GM13977 (cell line): ENCODE measurements around the gene EIF4EBP2.

Experiments used
- DNase-seq: peaks from one replicate; pipeline ENCODE4 v3.0.0; 2012; ENCODE audit warnings: low spot score
- CTCF ChIP-seq: IDR thresholded peaks from 2 replicates; pipeline ENCODE4 v1.5.1; 2012; ENCODE audit warnings: mild to moderate bottlenecking, control low read depth; ENCODE audit not compliant: insufficient read depth; ENCODE audit errors: extremely low read depth, missing control alignments
- in situ Hi-C: fragments of 300-500 bp; cut with MboI; formaldehyde crosslinking; loops from one replicate; pipeline ENCODE4 v1.12.0; 2022; ENCODE audit warnings: low sequenced_read_pairs, low pct_unique_long_range_greater_than_20kb, mixed read lengths, inconsistent platforms; ENCODE audit not compliant: unreplicated experiment

The EIF4EBP2 gene

GRCh38 chr10:70404036-70404786 is at the start of gene EIF4EBP2:
EIF4EBP2 (plus strand) TSS chr10:70404145; CDS start chr10:70404402, 257 bp downstream.
- DNase-seq: peak; percentile 95
- TF ChIP-seq CTCF: no peak
- in situ Hi-C loops: no loop called here

- DNase-seq: no peak
- no peak for TF ChIP-seq CTCF
- in situ Hi-C loops: no loop called here
Observed at GRCh38 chr10:70354556-70354955, 49.4 kb upstream of the EIF4EBP2 start.

GRCh38 chr10:70355051-70356021 is 48.6 kb upstream of the EIF4EBP2 start:
- peak; percentile 52 for DNase-seq
- TF ChIP-seq CTCF: no peak
- in situ Hi-C loops: loop anchor here (5.0 kb wide), 1 partner anchor 128 kb away; no protein-coding TSS in a partner anchor

- DNase-seq: no peak
- no peak for TF ChIP-seq CTCF
- in situ Hi-C loops: loop anchor here (5.0 kb wide), 1 partner anchor 130 kb away; no protein-coding TSS in a partner anchor
Observed at GRCh38 chr10:70357565-70357964, 46.4 kb upstream of the EIF4EBP2 start.

GRCh38 chr10:70358446-70358845 is 45.5 kb upstream of the EIF4EBP2 start:
- TF ChIP-seq CTCF: no peak
- DNase-seq: no peak
- in situ Hi-C loops: loop anchor here (5.0 kb wide), 1 partner anchor 131 kb away; no protein-coding TSS in a partner anchor

GRCh38 chr10:70359017-70359550 is 44.9 kb upstream of the EIF4EBP2 start:
- DNase-seq: no peak
- no peak for TF ChIP-seq CTCF
- in situ Hi-C loops: loop anchor here (5.0 kb wide), 1 partner anchor 132 kb away; no protein-coding TSS in a partner anchor
